SK-N-SH (cell line): ENCODE results near the gene AGXT2. TPM values are rescaled to one million over a fixed set of nuclear protein-coding genes. Genes with fewer than 3 reads are reported as not detected.

Source experiments
- CTCF ChIA-PET: fragments of 300-600, 350-600 bp; formaldehyde crosslinking; extraction: SDS; loops from one replicate; lab custom pipeline; 2021; lab: Yijun Ruan, JAX
- POLR2A ChIA-PET: fragments of 350-600 bp; sonication (Branson Sonifier 250); formaldehyde crosslinking; extraction: SDS; loops from one replicate; lab custom pipeline; 2020; ENCODE audit warnings: antibody characterized with exemption, inconsistent platforms; lab: Yijun Ruan, JAX
- DNase-seq: peaks from one replicate; pipeline ENCODE4 v3.0.0; 2012
- H2AFZ ChIP-seq: fragments of 200-600 bp; sonication (generic); 2 replicates; pipeline ENCODE4 v1.8.1; 2016; ENCODE audit warnings: antibody characterized with exemption, mild to moderate bottlenecking, low read depth
- H3F3A ChIP-seq: fragments of 200-600 bp; sonication (generic); replicated peaks from 2 replicates; pipeline ENCODE3; 2016; ENCODE audit warnings: antibody characterized with exemption, mild to moderate bottlenecking; ENCODE audit not compliant: insufficient read depth
- H3K27ac ChIP-seq, 2 experiments: fragments of 200-500 bp in 1 of 2; fragments of 200-600 bp in 1 of 2; sonication (Bioruptor generic) in 1 of 2; sonication (generic), shearing (Covaris generic) in 1 of 2; 2 replicates each; pipeline versions ENCODE4 v1.5.1 to v1.6.1; 2014 to 2016; ENCODE audit warnings: low read depth in 2 of 2, inconsistent platforms in 1 of 2, low read length in 1 of 2, mild to moderate bottlenecking in 1 of 2, mixed read lengths in 1 of 2
- H3K27me3 ChIP-seq: fragments of 200-600 bp; sonication (generic), shearing (Covaris generic); 2 replicates; pipeline ENCODE4 v1.6.1; 2016; ENCODE audit warnings: mixed run types; ENCODE audit not compliant: insufficient read depth
- H3K36me3 ChIP-seq, 2 experiments: fragments of 200-500 bp in 1 of 2; fragments of 200-600 bp in 1 of 2; sonication (Bioruptor generic) in 1 of 2; sonication (generic) in 1 of 2; replicated peaks in 1 of 2; 2 replicates each; pipeline versions ENCODE3 to v1.5.1; 2014 to 2016; ENCODE audit warnings: low read length in 1 of 2, mild to moderate bottlenecking in 1 of 2; ENCODE audit not compliant: insufficient read depth in 2 of 2, control insufficient read depth in 1 of 2
- H3K4me1 ChIP-seq, 2 experiments: fragments of 200-500 bp in 1 of 2; fragments of 200-600 bp in 1 of 2; sonication (Bioruptor generic) in 1 of 2; sonication (generic), shearing (Covaris generic) in 1 of 2; 2 replicates each; pipeline versions ENCODE4 v1.5.1 to v1.6.1; 2014 to 2016; ENCODE audit warnings: low read depth in 1 of 2, low read length in 1 of 2, mixed run types in 1 of 2; ENCODE audit not compliant: insufficient read depth in 2 of 2, control insufficient read depth in 1 of 2
- H3K4me2 ChIP-seq: fragments of 200-600 bp; sonication (generic), shearing (Covaris generic); 2 replicates; pipeline ENCODE4 v1.6.1; 2017; ENCODE audit warnings: mixed run types
- H3K4me3 ChIP-seq, 2 experiments: fragments of 200-500 bp in 1 of 2; fragments of 200-600 bp in 1 of 2; sonication (Bioruptor generic) in 1 of 2; sonication (generic), shearing (Covaris generic) in 1 of 2; 2 replicates each; pipeline versions ENCODE4 v1.5.1 to v1.8.1; 2014 to 2016; ENCODE audit warnings: low read depth in 2 of 2, inconsistent platforms in 1 of 2, low read length in 1 of 2, mild to moderate bottlenecking in 1 of 2, mixed read lengths in 1 of 2, moderate library complexity in 1 of 2
- H3K79me2 ChIP-seq: fragments of 200-600 bp; sonication (generic); 2 replicates; pipeline ENCODE4 v1.8.1; 2017; ENCODE audit warnings: mild to moderate bottlenecking; ENCODE audit not compliant: insufficient read depth
- H3K9ac ChIP-seq: fragments of 200-600 bp; sonication (generic); 2 replicates; pipeline ENCODE4 v1.6.1; 2017; ENCODE audit warnings: mixed run types
- H3K9me2 ChIP-seq: fragments of 200-600 bp; sonication (generic); 2 replicates; pipeline ENCODE4 v1.6.1; 2017; ENCODE audit warnings: mixed run types
- H3K9me3 ChIP-seq: fragments of 200-600 bp; sonication (generic); 2 replicates; pipeline ENCODE4 v1.6.1; 2017; ENCODE audit warnings: mixed run types, mild to moderate bottlenecking, moderate library complexity
- H4K20me1 ChIP-seq: fragments of 200-600 bp; sonication (generic); 2 replicates; pipeline ENCODE4 v1.6.1; 2017; ENCODE audit warnings: mild to moderate bottlenecking, mixed run types; ENCODE audit not compliant: insufficient read depth
- EP300 ChIP-seq, 2 experiments: IDR thresholded peaks; 2 replicates each; pipeline versions ENCODE4 v1.4.0 to v1.6.1; 2012; ENCODE audit warnings: borderline replicate concordance in 1 of 2, low read depth in 1 of 2, low read length in 1 of 2
- EZH2phosphoT487 ChIP-seq: fragments of 200-600 bp; sonication (generic); IDR thresholded peaks from 2 replicates; pipeline ENCODE4 v1.6.1; 2017; ENCODE audit warnings: low read depth, mixed run types, mild to moderate bottlenecking, antibody characterized with exemption, moderate library complexity, borderline replicate concordance
- FOXJ3 ChIP-seq: sonication (generic); formaldehyde crosslinking; IDR thresholded peaks from 2 replicates; pipeline ENCODE4 v1.5.1; 2020; ENCODE audit warnings: mild to moderate bottlenecking, missing genetic modification reagents
- GATA2 ChIP-seq: sonication (generic); formaldehyde crosslinking; IDR thresholded peaks from 2 replicates; pipeline ENCODE4 v1.5.0; 2020; ENCODE audit warnings: mild to moderate bottlenecking, missing genetic modification reagents
- MEF2A ChIP-seq: IDR thresholded peaks from 2 replicates; pipeline ENCODE4 v1.4.0; 2012; ENCODE audit warnings: low read depth, borderline replicate concordance
- RFX5 ChIP-seq: IDR thresholded peaks from 2 replicates; pipeline ENCODE4 v1.6.1; 2012; ENCODE audit warnings: mild to moderate bottlenecking, improper control_type of control experiment, low read length
- SMC3 ChIP-seq: IDR thresholded peaks from 2 replicates; pipeline ENCODE4 v1.6.1; 2012; ENCODE audit warnings: low read depth, low read length, improper control_type of control experiment
- TCF12 ChIP-seq: IDR thresholded peaks from 2 replicates; pipeline ENCODE4 v1.4.0; 2012
- WGBS: methylation state at CpG from one replicate; pipeline ENCODE4 v1.1.6; 2017; ENCODE audit warnings: low lambda C conversion rate; 5-methylcytosine and 5-hydroxymethylcytosine counted together
- polyA plus RNA-seq, 3 experiments: library from polyadenylated mRNA; depleted of rRNA; stranded (reverse); fragments of >200 nt; gene quantifications; 2 replicates each; pipeline ENCODE4 v1.2.3, GENCODE V29; 2012
- TF ChIP-seq, protein P1 (sequence below): IDR thresholded peaks from 2 replicates; pipeline ENCODE4 v1.6.1; 2012; ENCODE audit warnings: mild to moderate bottlenecking, low read depth, low read length, moderate library complexity
- TF ChIP-seq, protein P2 (sequence below): IDR thresholded peaks from 2 replicates; pipeline ENCODE4 v1.4.0; 2012; ENCODE audit warnings: low read depth, borderline replicate concordance
- TF ChIP-seq, protein P3 (sequence below): IDR thresholded peaks from 2 replicates; pipeline ENCODE4 v1.4.0; 2012; ENCODE audit warnings: low read depth, borderline replicate concordance
- TF ChIP-seq, protein P4 (sequence below): fragments of 150-350 bp; IDR thresholded peaks from 2 replicates; pipeline ENCODE4 v1.6.1; 2016; ENCODE audit warnings: mild to moderate bottlenecking, low read depth, low read length

The AGXT2 gene
- polyA plus RNA-seq, 1 of the 3 experiments (the other 2 are of a cell fraction) = not detected

DNA sequence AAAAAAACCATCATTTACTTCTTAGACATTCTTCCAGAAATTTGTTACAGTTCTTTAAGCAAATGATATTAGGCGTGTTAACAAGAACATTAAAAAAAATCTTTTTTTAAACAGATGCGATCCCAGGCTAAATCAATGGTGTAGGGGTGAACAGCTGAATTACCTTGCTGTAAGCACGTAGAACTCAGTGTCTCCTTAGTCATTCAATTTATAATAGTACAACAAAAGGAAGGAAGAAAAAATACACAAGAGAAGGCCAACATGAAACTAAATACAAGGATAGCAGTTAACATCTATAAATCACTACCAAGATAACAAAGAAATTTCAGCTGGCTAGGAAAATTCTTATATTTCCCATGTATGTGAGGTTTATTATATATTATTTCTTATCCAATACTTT is 35.4 kb downstream of the AGXT2 start (continued):
- TF ChIP-seq, protein P1, sequence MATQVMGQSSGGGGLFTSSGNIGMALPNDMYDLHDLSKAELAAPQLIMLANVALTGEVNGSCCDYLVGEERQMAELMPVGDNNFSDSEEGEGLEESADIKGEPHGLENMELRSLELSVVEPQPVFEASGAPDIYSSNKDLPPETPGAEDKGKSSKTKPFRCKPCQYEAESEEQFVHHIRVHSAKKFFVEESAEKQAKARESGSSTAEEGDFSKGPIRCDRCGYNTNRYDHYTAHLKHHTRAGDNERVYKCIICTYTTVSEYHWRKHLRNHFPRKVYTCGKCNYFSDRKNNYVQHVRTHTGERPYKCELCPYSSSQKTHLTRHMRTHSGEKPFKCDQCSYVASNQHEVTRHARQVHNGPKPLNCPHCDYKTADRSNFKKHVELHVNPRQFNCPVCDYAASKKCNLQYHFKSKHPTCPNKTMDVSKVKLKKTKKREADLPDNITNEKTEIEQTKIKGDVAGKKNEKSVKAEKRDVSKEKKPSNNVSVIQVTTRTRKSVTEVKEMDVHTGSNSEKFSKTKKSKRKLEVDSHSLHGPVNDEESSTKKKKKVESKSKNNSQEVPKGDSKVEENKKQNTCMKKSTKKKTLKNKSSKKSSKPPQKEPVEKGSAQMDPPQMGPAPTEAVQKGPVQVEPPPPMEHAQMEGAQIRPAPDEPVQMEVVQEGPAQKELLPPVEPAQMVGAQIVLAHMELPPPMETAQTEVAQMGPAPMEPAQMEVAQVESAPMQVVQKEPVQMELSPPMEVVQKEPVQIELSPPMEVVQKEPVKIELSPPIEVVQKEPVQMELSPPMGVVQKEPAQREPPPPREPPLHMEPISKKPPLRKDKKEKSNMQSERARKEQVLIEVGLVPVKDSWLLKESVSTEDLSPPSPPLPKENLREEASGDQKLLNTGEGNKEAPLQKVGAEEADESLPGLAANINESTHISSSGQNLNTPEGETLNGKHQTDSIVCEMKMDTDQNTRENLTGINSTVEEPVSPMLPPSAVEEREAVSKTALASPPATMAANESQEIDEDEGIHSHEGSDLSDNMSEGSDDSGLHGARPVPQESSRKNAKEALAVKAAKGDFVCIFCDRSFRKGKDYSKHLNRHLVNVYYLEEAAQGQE = no peak
- TF ChIP-seq, protein P2, sequence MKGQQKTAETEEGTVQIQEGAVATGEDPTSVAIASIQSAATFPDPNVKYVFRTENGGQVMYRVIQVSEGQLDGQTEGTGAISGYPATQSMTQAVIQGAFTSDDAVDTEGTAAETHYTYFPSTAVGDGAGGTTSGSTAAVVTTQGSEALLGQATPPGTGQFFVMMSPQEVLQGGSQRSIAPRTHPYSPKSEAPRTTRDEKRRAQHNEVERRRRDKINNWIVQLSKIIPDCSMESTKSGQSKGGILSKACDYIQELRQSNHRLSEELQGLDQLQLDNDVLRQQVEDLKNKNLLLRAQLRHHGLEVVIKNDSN = no peak

DNA sequence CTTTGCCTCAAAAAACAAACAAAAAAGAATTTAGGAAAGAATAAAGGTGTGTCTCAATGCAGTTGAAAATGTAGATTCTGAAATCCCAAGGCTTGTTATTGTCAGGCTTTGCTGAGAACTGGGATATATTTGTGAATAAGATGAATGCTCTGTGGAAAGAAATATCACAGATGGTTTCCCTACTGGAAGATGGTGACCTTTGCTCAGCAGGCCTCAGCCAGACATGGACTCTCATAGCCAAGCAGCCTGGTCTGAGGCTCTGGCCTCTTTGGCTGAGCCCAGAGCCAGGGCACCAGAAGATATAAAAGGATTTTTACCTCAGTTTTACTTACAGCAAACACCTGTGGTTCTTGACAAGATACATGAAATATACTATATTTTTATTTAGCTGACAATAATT is 37.1 kb downstream of the AGXT2 start:
- Histone ChIP-seq H2AFZ (no peak overlapping the region), H3F3A (no peaks in the 10 kb centered on the region), H3K4me1 (no peaks in the 10 kb centered on the region), H3K4me2 (no peak overlapping the region), H4K20me1 (no peaks in the 10 kb centered on the region), H3K4me3 (no peak overlapping the region), H3K9me3 (no peaks in the 10 kb centered on the region), H3K79me2 (no peaks in the 10 kb centered on the region), H3K36me3 (no peaks in the 10 kb centered on the region), H3K27me3 (peaks cover 10% of the 10 kb centered on the region; the same call in 1 of the 2 replicates), H3K27ac (no peak overlapping the region), H3K9ac (no peak overlapping the region)
- CTCF ChIA-PET = no interaction called here
- no peak for DNase-seq
- no peak for TF ChIP-seq SMC3
- TF ChIP-seq MEF2A = no peak
- TF ChIP-seq, protein P2 = no peak
- TF ChIP-seq, protein P3, sequence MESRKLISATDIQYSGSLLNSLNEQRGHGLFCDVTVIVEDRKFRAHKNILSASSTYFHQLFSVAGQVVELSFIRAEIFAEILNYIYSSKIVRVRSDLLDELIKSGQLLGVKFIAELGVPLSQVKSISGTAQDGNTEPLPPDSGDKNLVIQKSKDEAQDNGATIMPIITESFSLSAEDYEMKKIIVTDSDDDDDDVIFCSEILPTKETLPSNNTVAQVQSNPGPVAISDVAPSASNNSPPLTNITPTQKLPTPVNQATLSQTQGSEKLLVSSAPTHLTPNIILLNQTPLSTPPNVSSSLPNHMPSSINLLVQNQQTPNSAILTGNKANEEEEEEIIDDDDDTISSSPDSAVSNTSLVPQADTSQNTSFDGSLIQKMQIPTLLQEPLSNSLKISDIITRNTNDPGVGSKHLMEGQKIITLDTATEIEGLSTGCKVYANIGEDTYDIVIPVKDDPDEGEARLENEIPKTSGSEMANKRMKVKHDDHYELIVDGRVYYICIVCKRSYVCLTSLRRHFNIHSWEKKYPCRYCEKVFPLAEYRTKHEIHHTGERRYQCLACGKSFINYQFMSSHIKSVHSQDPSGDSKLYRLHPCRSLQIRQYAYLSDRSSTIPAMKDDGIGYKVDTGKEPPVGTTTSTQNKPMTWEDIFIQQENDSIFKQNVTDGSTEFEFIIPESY = no peak
- TF ChIP-seq TCF12 = no peak
- TF ChIP-seq, all 33 proteins: peak for 0
- POLR2A ChIA-PET = no interaction called here
- H3K9me2 ChIP-seq = no peaks in the 10 kb centered on the region

DNA sequence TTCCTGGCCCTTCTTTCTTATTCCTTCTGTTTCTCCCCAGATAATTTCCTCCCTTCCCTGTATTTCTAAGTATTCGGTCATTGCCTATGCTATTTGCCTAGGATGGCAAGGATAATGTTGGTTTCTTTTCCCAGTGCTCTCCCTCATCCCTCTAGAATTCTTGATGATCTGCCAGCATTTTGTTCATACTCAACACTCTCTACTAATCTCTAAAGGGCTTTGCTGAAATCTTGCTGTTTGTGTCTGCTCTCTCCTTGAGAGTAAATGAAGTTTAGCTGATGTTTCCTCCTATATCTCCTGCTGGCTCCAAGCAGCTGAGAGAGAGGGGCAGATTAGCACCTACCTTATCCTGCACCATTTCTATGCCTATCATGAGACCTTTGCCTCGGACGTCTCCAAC is 38.1 kb downstream of the AGXT2 start:
- no peak overlapping the region for H3K9ac ChIP-seq
- no peak overlapping the region for H3K4me2 ChIP-seq
- no peaks in the 10 kb centered on the region for H3F3A ChIP-seq
- ChIA-PET CTCF (no interaction called here), POLR2A (no interaction called here)
- no peaks in the 10 kb centered on the region for H3K79me2 ChIP-seq
- no peak overlapping the region for H3K4me3 ChIP-seq
- no peak overlapping the region for H2AFZ ChIP-seq
- H3K9me3 ChIP-seq = no peaks in the 10 kb centered on the region
- H3K27ac ChIP-seq = no peak overlapping the region
- no peak for DNase-seq
- WGBS = 64% methylated on average over 3 of the region's 3 CpGs
- H3K9me2 ChIP-seq = no peaks in the 10 kb centered on the region
- no peaks in the 10 kb centered on the region for H4K20me1 ChIP-seq
- peaks cover 3% of the 10 kb centered on the region; the same call in 1 of the 2 replicates for H3K27me3 ChIP-seq
- no peaks in the 10 kb centered on the region for H3K4me1 ChIP-seq
- no peaks in the 10 kb centered on the region for H3K36me3 ChIP-seq
- TF ChIP-seq MEF2A (no peak), RFX5 (no peak), GATA2 (CRISPR knock-in tag) (no peak), FOXJ3 (CRISPR knock-in tag) (no peak), EP300 (IDR thresholded peaks at IDR 0.05; ENCODE audit: borderline replicate concordance in 1 of 2, low read depth in 1 of 2, low read length in 1 of 2) (no peak), EZH2phosphoT487 (no peak)
- TF ChIP-seq, protein P4, sequence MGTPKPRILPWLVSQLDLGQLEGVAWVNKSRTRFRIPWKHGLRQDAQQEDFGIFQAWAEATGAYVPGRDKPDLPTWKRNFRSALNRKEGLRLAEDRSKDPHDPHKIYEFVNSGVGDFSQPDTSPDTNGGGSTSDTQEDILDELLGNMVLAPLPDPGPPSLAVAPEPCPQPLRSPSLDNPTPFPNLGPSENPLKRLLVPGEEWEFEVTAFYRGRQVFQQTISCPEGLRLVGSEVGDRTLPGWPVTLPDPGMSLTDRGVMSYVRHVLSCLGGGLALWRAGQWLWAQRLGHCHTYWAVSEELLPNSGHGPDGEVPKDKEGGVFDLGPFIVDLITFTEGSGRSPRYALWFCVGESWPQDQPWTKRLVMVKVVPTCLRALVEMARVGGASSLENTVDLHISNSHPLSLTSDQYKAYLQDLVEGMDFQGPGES = no peak
- TF ChIP-seq, protein P1 = no peak
